ENCODE results near the gene PUM1. TPM values are rescaled to one million over a fixed set of nuclear protein-coding genes. Genes with fewer than 3 reads are reported as not detected.

The PUM1 gene
- total and polyA plus RNA-seq, 2 donors (not counting 3 experiments of a cell fraction or from before 2014, with no cell fraction given) = 94.7 to 124 TPM

- no peak for FAIRE-seq
- TF ChIP-seq POLR2A (IDR thresholded peaks at IDR 0.05; ENCODE audit: low read depth, low read length) (no peak), GATA2 (IDR thresholded peaks at IDR 0.05; ENCODE audit: insufficient read depth, insufficient read length, low read depth, low read length) (no peak), EZH2 (IDR thresholded peaks at IDR 0.05; ENCODE audit: borderline replicate concordance, low read depth, low read length, severe bottlenecking) (no peak), MAX (IDR thresholded peaks at IDR 0.05; ENCODE audit: insufficient read depth, insufficient read length) (no peak)
- TF ChIP-seq, protein P1, sequence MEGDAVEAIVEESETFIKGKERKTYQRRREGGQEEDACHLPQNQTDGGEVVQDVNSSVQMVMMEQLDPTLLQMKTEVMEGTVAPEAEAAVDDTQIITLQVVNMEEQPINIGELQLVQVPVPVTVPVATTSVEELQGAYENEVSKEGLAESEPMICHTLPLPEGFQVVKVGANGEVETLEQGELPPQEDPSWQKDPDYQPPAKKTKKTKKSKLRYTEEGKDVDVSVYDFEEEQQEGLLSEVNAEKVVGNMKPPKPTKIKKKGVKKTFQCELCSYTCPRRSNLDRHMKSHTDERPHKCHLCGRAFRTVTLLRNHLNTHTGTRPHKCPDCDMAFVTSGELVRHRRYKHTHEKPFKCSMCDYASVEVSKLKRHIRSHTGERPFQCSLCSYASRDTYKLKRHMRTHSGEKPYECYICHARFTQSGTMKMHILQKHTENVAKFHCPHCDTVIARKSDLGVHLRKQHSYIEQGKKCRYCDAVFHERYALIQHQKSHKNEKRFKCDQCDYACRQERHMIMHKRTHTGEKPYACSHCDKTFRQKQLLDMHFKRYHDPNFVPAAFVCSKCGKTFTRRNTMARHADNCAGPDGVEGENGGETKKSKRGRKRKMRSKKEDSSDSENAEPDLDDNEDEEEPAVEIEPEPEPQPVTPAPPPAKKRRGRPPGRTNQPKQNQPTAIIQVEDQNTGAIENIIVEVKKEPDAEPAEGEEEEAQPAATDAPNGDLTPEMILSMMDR (IDR thresholded peaks at IDR 0.05; ENCODE audit: extremely low read depth in 1 of 2, insufficient read depth in 1 of 2, low read depth in 1 of 2, low read length in 2 of 2) = no peak
- Histone ChIP-seq H3K9ac (replicated peaks; ENCODE audit: extremely low read depth, insufficient read depth, low read length) (no peak overlapping the region), H3K4me2 (ENCODE audit: insufficient read depth, low read length) (no peak overlapping the region), H3K4me3 (replicated peaks in 1 of 3; ENCODE audit: insufficient read depth in 1 of 3, low read depth in 1 of 3, low read length in 3 of 3) (no peak overlapping the region), H3K9me3 (replicated peaks; ENCODE audit: control insufficient read depth, insufficient read depth, low read length) (no peaks in the 10 kb centered on the region), H3K27me3 (ENCODE audit: control insufficient read depth in 2 of 2, insufficient read depth in 2 of 2, low read length in 2 of 2) (no peaks in the 10 kb centered on the region), H3K4me1 (ENCODE audit: control insufficient read depth, extremely low read depth, insufficient read depth, low read length) (no peaks in the 10 kb centered on the region), H4K20me1 (replicated peaks; ENCODE audit: control insufficient read depth, extremely low read depth, insufficient read depth, low read length) (no peaks in the 10 kb centered on the region), H3K79me2 (ENCODE audit: control insufficient read depth, insufficient read depth, low read length) (no peaks in the 10 kb centered on the region), H3K36me3 (ENCODE audit: control insufficient read depth in 2 of 2, extremely low read depth in 1 of 2, insufficient read depth in 2 of 2, low read length in 2 of 2) (no peaks in the 10 kb centered on the region), H2AFZ (ENCODE audit: low read depth, low read length) (no peak overlapping the region), H3K9me1 (replicated peaks; ENCODE audit: control insufficient read depth, extremely low read depth, insufficient read depth, low read length) (no peaks in the 10 kb centered on the region), H3K27ac (ENCODE audit: insufficient read depth, low read depth, low read length) (no peak overlapping the region)
- BruUV-seq (replicated peaks) = no TSS peak
- ChIA-PET CTCF (interaction anchor here (1.8 kb wide), 1 partner anchor 82 kb away, joined by 4 read pairs; no protein-coding TSS in a partner anchor), POLR2A (no interaction called here)
- no peak for DNase-seq (ENCODE audit: low read depth, low spot score)
- intact Hi-C loops (cut with micrococcal nuclease) (no loop called here), dilution Hi-C loops (cut with MboI; ENCODE audit: extremely low pct_ligation_motif_present, low sequenced_read_pairs) (no loop called here)
Observed at GRCh38 chr1:30883389-30884172, 181.9 kb downstream of the PUM1 start.
